Measurements from ENCODE around the gene SFT2D1. TPM values are rescaled to one million over a fixed set of nuclear protein-coding genes. Genes with fewer than 3 reads are reported as not detected.

Gene SFT2D1
- total RNA-seq, 1 experiment from 2014 or later: 40.2 TPM

DNA sequence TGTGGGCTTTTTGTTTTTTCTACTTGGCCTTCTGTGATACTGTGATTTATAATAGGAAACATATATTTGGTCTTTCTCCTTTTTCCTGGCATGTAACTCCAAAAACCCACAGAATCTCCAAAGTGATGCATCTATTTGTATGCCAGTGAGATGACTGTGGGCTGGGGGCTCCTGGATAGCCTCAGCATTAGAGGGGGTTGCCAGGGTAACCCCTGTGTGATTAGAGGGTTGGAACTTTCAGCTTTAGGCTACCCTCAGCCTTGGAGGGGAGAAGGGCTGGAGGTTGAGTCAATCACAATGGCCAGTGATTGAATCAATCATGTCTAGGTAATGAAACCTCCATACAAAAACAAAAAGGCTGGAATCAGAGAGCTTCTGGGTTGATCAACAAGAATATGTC, 10.6 kb upstream of the SFT2D1 start:
- TF ChIP-seq, protein P1, sequence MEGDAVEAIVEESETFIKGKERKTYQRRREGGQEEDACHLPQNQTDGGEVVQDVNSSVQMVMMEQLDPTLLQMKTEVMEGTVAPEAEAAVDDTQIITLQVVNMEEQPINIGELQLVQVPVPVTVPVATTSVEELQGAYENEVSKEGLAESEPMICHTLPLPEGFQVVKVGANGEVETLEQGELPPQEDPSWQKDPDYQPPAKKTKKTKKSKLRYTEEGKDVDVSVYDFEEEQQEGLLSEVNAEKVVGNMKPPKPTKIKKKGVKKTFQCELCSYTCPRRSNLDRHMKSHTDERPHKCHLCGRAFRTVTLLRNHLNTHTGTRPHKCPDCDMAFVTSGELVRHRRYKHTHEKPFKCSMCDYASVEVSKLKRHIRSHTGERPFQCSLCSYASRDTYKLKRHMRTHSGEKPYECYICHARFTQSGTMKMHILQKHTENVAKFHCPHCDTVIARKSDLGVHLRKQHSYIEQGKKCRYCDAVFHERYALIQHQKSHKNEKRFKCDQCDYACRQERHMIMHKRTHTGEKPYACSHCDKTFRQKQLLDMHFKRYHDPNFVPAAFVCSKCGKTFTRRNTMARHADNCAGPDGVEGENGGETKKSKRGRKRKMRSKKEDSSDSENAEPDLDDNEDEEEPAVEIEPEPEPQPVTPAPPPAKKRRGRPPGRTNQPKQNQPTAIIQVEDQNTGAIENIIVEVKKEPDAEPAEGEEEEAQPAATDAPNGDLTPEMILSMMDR (conservative IDR thresholded peaks at IDR 0.05): no peak
- Histone ChIP-seq H4K91ac (ENCODE audit: insufficient read length, low read depth, low read length) (no peak overlapping the region), H3K4me2 (ENCODE audit: insufficient read depth, insufficient read length, low read length) (no peak overlapping the region), H2BK120ac (ENCODE audit: low read depth, low read length, poor library complexity, severe bottlenecking) (no peak overlapping the region), H3K9ac (ENCODE audit: extremely low read depth, insufficient read length, low read length) (no peak overlapping the region), H3K27me3 (ENCODE audit: insufficient read depth, low read length) (no peaks in the 10 kb centered on the region), H3K23ac (ENCODE audit: insufficient read length, low read depth, low read length) (no peak overlapping the region), H2BK15ac (ENCODE audit: low read depth, low read length) (no peak overlapping the region), H3K14ac (ENCODE audit: insufficient read depth, low read length) (no peak overlapping the region), H3K27ac (ENCODE audit: insufficient read length, low read depth, low read length) (no peak overlapping the region), H3K18ac (ENCODE audit: insufficient read length, low read depth, low read length) (no peak overlapping the region), H3K4me1 (ENCODE audit: insufficient read depth, low read length) (no peaks in the 10 kb centered on the region; the same call in 1 of the 2 replicates), H2BK20ac (ENCODE audit: low read depth, low read length, poor library complexity, severe bottlenecking) (no peak overlapping the region), H2AK5ac (ENCODE audit: insufficient read length, low read length) (no peak overlapping the region), H3K79me2 (ENCODE audit: insufficient read depth, low read length) (no peaks in the 10 kb centered on the region), H2BK12ac (ENCODE audit: insufficient read length, low read depth, low read length) (no peak overlapping the region), H3T11ph (ENCODE audit: low read length) (no peak overlapping the region), H2BK5ac (ENCODE audit: insufficient read length, low read length) (no peak overlapping the region), H4K8ac (replicated peaks; ENCODE audit: insufficient read length, low read depth, low read length) (no peak overlapping the region), H4K20me1 (ENCODE audit: control insufficient read depth, insufficient read depth, insufficient read length) (no peaks in the 10 kb centered on the region), H4K5ac (ENCODE audit: insufficient read length, low read depth, low read length) (no peak overlapping the region), H3K4ac (ENCODE audit: low read depth, low read length) (no peak overlapping the region), H3K9me3 (ENCODE audit: control insufficient read depth, low read depth, low read length) (no peaks in the 10 kb centered on the region), H2AFZ (ENCODE audit: low read length) (no peak overlapping the region), H3K56ac (ENCODE audit: insufficient read length, low read depth, low read length) (no peak overlapping the region), H3K79me1 (ENCODE audit: insufficient read depth, low read depth, low read length, poor library complexity, severe bottlenecking) (no peaks in the 10 kb centered on the region), H3K23me2 (ENCODE audit: insufficient read length, low read depth, low read length, poor library complexity, severe bottlenecking) (no peaks in the 10 kb centered on the region)
- no peak for DNase-seq
- Mint-ChIP-seq H3K4me3 (no peak overlapping the region), H3K27ac (no peak overlapping the region), H3K9me3 (peaks cover 8 to 11% of the 10 kb centered on the region in 2 experiments; a peak in 4 of 5 replicates), H3K4me1 (peaks cover 7 to 8% of the 10 kb centered on the region in 2 experiments), H3K36me3 (ENCODE audit: insufficient read depth in 1 of 3, low read depth in 3 of 3) (peaks cover 0 to 1% (median 0%) of the 10 kb centered on the region in 3 experiments; a peak in 1 of 7 replicates), H3K27me3 (ENCODE audit: low read depth) (no peaks in the 10 kb centered on the region; the same call in 1 of the 2 replicates)
